Spleen (tissue), 11 donors: ENCODE measurements around the gene SLC2A6. TPM values are rescaled to one million over a fixed set of nuclear protein-coding genes. Genes with fewer than 3 reads are reported as not detected.

Source experiments
- DNase-seq: peaks from one replicate; pipeline ENCODE4 v3.0.0-alpha.2; 2020
- H3K27ac ChIP-seq, 8 donors: fragments of 200-600 bp; sonication (generic) in 7 of 8; 1 replicate in 4 of 8; 2 replicates in 4 of 8; pipeline versions ENCODE4 v1.5.0 to v1.8.0; 2016 to 2021; ENCODE audit warnings: inconsistent platforms in 4 of 8, mild to moderate bottlenecking in 4 of 8, moderate library complexity in 1 of 8
- H3K27me3 ChIP-seq, 7 donors: fragments of 200-600 bp; sonication (generic) in 6 of 7; replicated peaks in 1 of 7; 1 replicate in 4 of 7; 2 replicates in 3 of 7; pipeline versions ENCODE4 v1.5.0 to v1.8.0; 2016 to 2021; ENCODE audit warnings: inconsistent platforms in 3 of 7, mild to moderate bottlenecking in 1 of 7
- H3K36me3 ChIP-seq, 6 donors: fragments of 200-600 bp; sonication (generic) in 5 of 6; 1 replicate in 4 of 6; 2 replicates in 2 of 6; pipeline versions ENCODE4 v1.5.0 to v1.8.0; 2016 to 2021; ENCODE audit warnings: inconsistent platforms in 2 of 6
- H3K4me1 ChIP-seq, 6 donors: fragments of 200-600 bp; sonication (generic) in 5 of 6; 1 replicate in 3 of 6; 2 replicates in 3 of 6; pipeline versions ENCODE4 v1.5.0 to v1.8.0; 2016 to 2021; ENCODE audit warnings: inconsistent platforms in 3 of 6
- H3K4me3 ChIP-seq, 8 donors: fragments of 200-600 bp; sonication (generic) in 7 of 8; 1 replicate in 4 of 8; 2 replicates in 4 of 8; pipeline versions ENCODE4 v1.5.0 to v1.8.0; 2016 to 2021; ENCODE audit warnings: inconsistent platforms in 4 of 8, mild to moderate bottlenecking in 4 of 8, moderate library complexity in 2 of 8
- H3K9me3 ChIP-seq, 8 donors: fragments of 200-600 bp; sonication (generic) in 7 of 8; 1 replicate in 4 of 8; 2 replicates in 4 of 8; pipeline versions ENCODE4 v1.5.0 to v1.8.0; 2016 to 2021; ENCODE audit warnings: inconsistent platforms in 4 of 8
- POLR2A ChIP-seq, 3 donors: fragments of 450-650 bp; IDR thresholded peaks; one replicate each; pipeline ENCODE4 v1.5.1; 2017; ENCODE audit warnings: antibody characterized with exemption in 3 of 3, mild to moderate bottlenecking in 1 of 3
- POLR2AphosphoS5 ChIP-seq, 3 donors: sonication (generic); formaldehyde crosslinking; IDR thresholded peaks; one replicate each; pipeline ENCODE4 v1.5.1; 2017; ENCODE audit warnings: antibody characterized with exemption in 3 of 3
- WGBS, 5 donors: extraction: QIAGEN DNeasy Blood & Tissue Kit in 3 of 5; methylation state at CpG; one replicate each; pipeline versions ENCODE4 v1.1.5 to v1.1.7; 2013 to 2018; 5-methylcytosine and 5-hydroxymethylcytosine counted together
- intact Hi-C: fragments of 100-400 bp; cut with DNase I; formaldehyde crosslinking; loops from one replicate; pipeline ENCODE4 v1.15.0; 2023; ENCODE audit warnings: low total_unique reads
- polyA plus RNA-seq, 3 donors: library from polyadenylated mRNA; stranded (reverse); fragments of 200-250 nt; gene quantifications; one replicate each; pipeline ENCODE4 v1.2.1, GENCODE V29; 2013
- total RNA-seq, 7 donors: library from RNA; depleted of rRNA in 3 of 7; stranded (reverse); fragments of >200 nt in 3 of 7; fragmentation: NEBNext Ultra II Directional in 4 of 7; extraction: Animal tissue kit (Norgen Biotek cat#: 25700) in 4 of 7; gene quantifications; one replicate each; pipeline versions ENCODE4 v1.1.0 to v1.2.1, GENCODE V29; 2016 to 2021
- TF ChIP-seq, protein P1 (sequence below), 11 experiments: fragments of 200-600 bp in 7 of 11; fragments of 450-650 bp in 4 of 11; sonication (generic) in 4 of 11; IDR thresholded peaks in 8 of 11; conservative IDR thresholded peaks in 3 of 11; 1 replicate in 7 of 11; 2 replicates in 4 of 11; pipeline versions ENCODE4 v1.4.0 to v1.8.0; 2016 to 2021; ENCODE audit warnings: antibody characterized with exemption in 11 of 11, inconsistent platforms in 4 of 11, mild to moderate bottlenecking in 1 of 11
- donor health status: healthy with polysubstance abuse.
- donor health status: DM: no; HTN: no; CAD: no; lungs with moderate emphysema.
- donor health status: DM: no; HTN: no; CAD: no.
- donor health status: Bipolar disorder and iron deficiency.
- donor health status: healthy.
- donor health status: DM: no; HTN: no; CAD: no.
- donor health status: DM: yes; HTN: yes; CAD: no.

Gene SLC2A6
- total and polyA plus RNA-seq, 10 donors, result 15.4 to 35.0 (median 21.9) TPM

DNA sequence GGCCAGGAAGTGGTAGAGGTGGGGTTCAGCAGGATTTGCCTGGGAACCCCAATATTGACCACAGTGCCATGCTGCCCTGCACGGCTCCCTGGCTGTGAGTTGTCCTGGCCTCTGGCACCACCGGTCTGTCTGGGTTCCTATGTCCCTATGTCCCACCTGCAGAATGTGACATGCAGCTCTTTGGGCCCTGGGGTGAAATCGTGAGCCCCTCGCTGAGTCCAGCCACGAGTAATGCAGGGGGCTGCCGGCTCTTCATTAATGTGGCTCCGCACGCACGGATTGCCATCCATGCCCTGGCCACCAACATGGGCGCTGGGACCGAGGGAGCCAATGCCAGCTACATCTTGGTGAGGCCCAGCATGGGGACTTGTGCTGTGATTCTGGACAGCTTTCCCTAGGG is 21.2 kb downstream of the SLC2A6 start:
- Histone ChIP-seq H3K36me3 (no peaks in the 10 kb centered on the region), H3K27me3 (no peaks in the 10 kb centered on the region), H3K27ac (no peak overlapping the region), H3K4me3 (no peak overlapping the region), H3K4me1 (peaks cover 7 to 37% (median 35%) of the 10 kb centered on the region in 6 donors), H3K9me3 (no peaks in the 10 kb centered on the region)
- DNase-seq, result no peak
- WGBS, 5 donors, result 92 to 97% (median 94%) methylated on average over 10 to 11 of the region's 11 CpGs
- intact Hi-C loops, result no loop called here
- TF ChIP-seq, protein P1, sequence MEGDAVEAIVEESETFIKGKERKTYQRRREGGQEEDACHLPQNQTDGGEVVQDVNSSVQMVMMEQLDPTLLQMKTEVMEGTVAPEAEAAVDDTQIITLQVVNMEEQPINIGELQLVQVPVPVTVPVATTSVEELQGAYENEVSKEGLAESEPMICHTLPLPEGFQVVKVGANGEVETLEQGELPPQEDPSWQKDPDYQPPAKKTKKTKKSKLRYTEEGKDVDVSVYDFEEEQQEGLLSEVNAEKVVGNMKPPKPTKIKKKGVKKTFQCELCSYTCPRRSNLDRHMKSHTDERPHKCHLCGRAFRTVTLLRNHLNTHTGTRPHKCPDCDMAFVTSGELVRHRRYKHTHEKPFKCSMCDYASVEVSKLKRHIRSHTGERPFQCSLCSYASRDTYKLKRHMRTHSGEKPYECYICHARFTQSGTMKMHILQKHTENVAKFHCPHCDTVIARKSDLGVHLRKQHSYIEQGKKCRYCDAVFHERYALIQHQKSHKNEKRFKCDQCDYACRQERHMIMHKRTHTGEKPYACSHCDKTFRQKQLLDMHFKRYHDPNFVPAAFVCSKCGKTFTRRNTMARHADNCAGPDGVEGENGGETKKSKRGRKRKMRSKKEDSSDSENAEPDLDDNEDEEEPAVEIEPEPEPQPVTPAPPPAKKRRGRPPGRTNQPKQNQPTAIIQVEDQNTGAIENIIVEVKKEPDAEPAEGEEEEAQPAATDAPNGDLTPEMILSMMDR (IDR thresholded peaks at IDR 0.05 in 8 of 11, conservative IDR thresholded peaks at IDR 0.05 in 3 of 11), result no peak
- TF ChIP-seq POLR2AphosphoS5 (IDR thresholded peaks at IDR 0.05), result no peak
- TF ChIP-seq POLR2A (IDR thresholded peaks at IDR 0.05), result no peak

DNA sequence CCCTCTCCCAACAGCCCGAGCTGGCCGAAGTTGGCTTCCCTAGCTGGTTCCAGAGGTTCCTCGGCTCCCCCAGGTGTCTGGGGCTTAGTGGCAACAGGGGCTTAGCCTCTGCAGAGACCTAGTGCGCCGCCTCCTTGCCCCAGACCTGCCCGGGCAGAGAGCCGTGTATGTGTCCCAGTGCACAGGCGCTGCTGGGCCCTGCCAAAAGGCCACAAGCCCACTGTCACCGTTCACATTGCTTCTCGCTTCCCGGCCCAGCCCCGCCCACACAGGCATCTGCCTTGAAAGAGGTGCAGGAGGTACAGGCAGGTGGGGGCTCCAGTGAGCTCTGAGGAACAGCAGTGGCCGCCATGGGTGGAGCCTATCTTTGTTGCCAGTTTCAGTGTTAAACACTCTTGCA is 21.7 kb downstream of the SLC2A6 start:
- Histone ChIP-seq H3K9me3 (no peaks in the 10 kb centered on the region), H3K4me1 (peaks cover 7 to 34% (median 30%) of the 10 kb centered on the region in 6 donors), H3K36me3 (no peaks in the 10 kb centered on the region), H3K4me3 (no peak overlapping the region), H3K27me3 (no peaks in the 10 kb centered on the region), H3K27ac (no peak overlapping the region)
- intact Hi-C loops, result no loop called here
- DNase-seq, result no peak
- 84 to 93% (median 88%) methylated on average over 6 to 13 of the region's 13 CpGs for WGBS, 5 donors
- TF ChIP-seq POLR2A (IDR thresholded peaks at IDR 0.05) (no peak), POLR2AphosphoS5 (IDR thresholded peaks at IDR 0.05) (no peak)
- TF ChIP-seq, protein P1 (IDR thresholded peaks at IDR 0.05 in 8 of 11, conservative IDR thresholded peaks at IDR 0.05 in 3 of 11), result no peak

DNA sequence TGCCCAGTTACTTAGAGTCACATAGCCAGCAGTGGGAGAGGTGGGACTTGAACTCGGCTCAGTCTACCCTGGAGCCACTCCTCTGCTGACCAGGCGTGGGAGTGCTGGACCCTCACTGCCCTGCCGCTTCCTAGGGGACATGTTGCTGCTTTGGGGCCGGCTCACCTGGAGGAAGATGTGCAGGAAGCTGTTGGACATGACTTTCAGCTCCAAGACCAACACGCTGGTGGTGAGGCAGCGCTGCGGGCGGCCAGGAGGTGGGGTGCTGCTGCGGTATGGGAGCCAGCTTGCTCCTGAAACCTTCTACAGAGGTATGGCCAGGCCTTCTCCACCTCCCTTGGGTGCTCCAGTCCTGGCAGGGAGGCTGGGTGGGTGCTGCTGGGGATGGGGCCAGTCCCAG is 22.5 kb downstream of the SLC2A6 start:
- Histone ChIP-seq H3K4me1 (peaks cover 7 to 26% (median 23%) of the 10 kb centered on the region in 6 donors), H3K27ac (no peak overlapping the region), H3K9me3 (no peaks in the 10 kb centered on the region), H3K36me3 (no peaks in the 10 kb centered on the region), H3K27me3 (no peaks in the 10 kb centered on the region), H3K4me3 (no peak overlapping the region)
- TF ChIP-seq POLR2A (IDR thresholded peaks at IDR 0.05) (no peak), POLR2AphosphoS5 (IDR thresholded peaks at IDR 0.05) (no peak)
- TF ChIP-seq, protein P1 (IDR thresholded peaks at IDR 0.05 in 8 of 11, conservative IDR thresholded peaks at IDR 0.05 in 3 of 11), result no peak
- no peak for DNase-seq
- intact Hi-C loops, result no loop called here
- 79 to 93% (median 90%) methylated on average over 9 of the region's 9 CpGs for WGBS, 5 donors

DNA sequence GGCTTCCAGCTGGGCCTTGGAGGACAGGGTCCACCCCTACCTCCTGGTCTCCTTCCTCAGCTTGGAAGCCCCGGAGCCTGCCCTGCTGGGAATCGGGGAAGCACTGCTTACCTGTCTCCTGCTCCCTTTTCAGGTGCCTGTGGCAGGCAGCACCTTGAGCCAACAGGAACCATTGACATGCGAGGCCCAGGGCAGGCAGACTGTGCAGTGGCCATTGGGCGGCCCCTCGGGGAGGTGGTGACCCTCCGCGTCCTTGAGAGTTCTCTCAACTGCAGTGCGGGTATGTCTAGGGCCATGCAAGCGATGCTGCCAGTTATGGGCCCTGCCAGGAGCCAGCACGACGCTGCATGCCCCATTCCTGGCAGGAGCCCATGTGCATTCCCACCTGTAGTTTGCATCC is 23.0 kb downstream of the SLC2A6 start:
- Histone ChIP-seq H3K27me3 (no peaks in the 10 kb centered on the region), H3K36me3 (no peaks in the 10 kb centered on the region), H3K9me3 (no peaks in the 10 kb centered on the region), H3K4me3 (no peak overlapping the region), H3K27ac (no peak overlapping the region), H3K4me1 (peaks cover 5 to 21% (median 18%) of the 10 kb centered on the region in 6 donors)
- WGBS, 5 donors, result 89 to 96% (median 93%) methylated on average over 5 to 11 of the region's 11 CpGs
- DNase-seq, result peak; percentile 72
- intact Hi-C loops, result no loop called here
- TF ChIP-seq POLR2AphosphoS5 (IDR thresholded peaks at IDR 0.05), result no peak
- TF ChIP-seq, protein P1 (IDR thresholded peaks at IDR 0.05 in 8 of 11, conservative IDR thresholded peaks at IDR 0.05 in 3 of 11), result no peak
- no peak for TF ChIP-seq POLR2A (IDR thresholded peaks at IDR 0.05)
